ENCODE data around the gene LMAN1L.

The LMAN1L gene

GRCh38 chr15:74812533-74812932 is at the start of gene LMAN1L:
Gene LMAN1L, plus strand, starts transcription at chr15:74812835. Its CDS starts 20 bp downstream, at chr15:74812855.
- no peak for DNase-seq

- no peak for DNase-seq
Measured at GRCh38 chr15:74763416-74763815, 49.2 kb upstream of the LMAN1L start.

GRCh38 chr15:74767167-74768098 is 45.2 kb upstream of the LMAN1L start:
- DNase-seq = no peak

GRCh38 chr15:74768099-74768770 is 44.4 kb upstream of the LMAN1L start:
- DNase-seq = no peak

- peak; percentile 33 for DNase-seq
Measured at GRCh38 chr15:74768771-74769342, 43.8 kb upstream of the LMAN1L start.

GRCh38 chr15:74769463-74770025 is 43.1 kb upstream of the LMAN1L start:
- DNase-seq = no peak

GRCh38 chr15:74770211-74770903 is 42.3 kb upstream of the LMAN1L start:
- DNase-seq = no peak

- DNase-seq = peak; percentile 43
Measured at GRCh38 chr15:74773329-74773728, 39.3 kb upstream of the LMAN1L start.

- no peak for DNase-seq
Measured at GRCh38 chr15:74773731-74774252, 38.8 kb upstream of the LMAN1L start.

- no peak for DNase-seq
Measured at GRCh38 chr15:74775132-74775562, 37.5 kb upstream of the LMAN1L start.

GRCh38 chr15:74775894-74776293 is 36.7 kb upstream of the LMAN1L start:
- no peak for DNase-seq

- DNase-seq = no peak
Measured at GRCh38 chr15:74776821-74777768, 35.5 kb upstream of the LMAN1L start.

- DNase-seq = no peak
Measured at GRCh38 chr15:74777769-74778598, 34.7 kb upstream of the LMAN1L start.

- no peak for DNase-seq
Measured at GRCh38 chr15:74778599-74778970, 34.0 kb upstream of the LMAN1L start.

GRCh38 chr15:74779162-74779648 is 33.4 kb upstream of the LMAN1L start:
- no peak for DNase-seq

- DNase-seq = no peak
Measured at GRCh38 chr15:74780523-74781430, 31.9 kb upstream of the LMAN1L start.

- peak; percentile 20 for DNase-seq
Measured at GRCh38 chr15:74781431-74782258, 31.0 kb upstream of the LMAN1L start, which contains the start of gene CSK. Gene CSK, plus strand, starts transcription at chr15:74782080. Its CDS starts 16,218 bp downstream, at chr15:74798298.

Data from NCI-H526 treated with DMSO at 0.1 percent for 48 hours (cell line).